ENCODE measurements around the gene BAIAP2.
A peak's percentile ranks its signal among the peaks of the same experiment; 100 is the strongest.

BAIAP2 gene

GRCh38 chr17:81056312-81056711 is 21.4 kb downstream of the BAIAP2 start:
- Mint-ChIP-seq H3K4me1 (peaks cover 39% of the 10 kb centered on the region), H3K4me3 (no peak overlapping the region), H3K27me3 (ENCODE audit: low read depth, poor library complexity) (no peaks in the 10 kb centered on the region), H3K9me3 (no peaks in the 10 kb centered on the region), H3K36me3 (ENCODE audit: low read depth) (peaks cover 18% of the 10 kb centered on the region), H3K27ac (no peak overlapping the region)
- no peak for TF ChIP-seq CTCF (IDR thresholded peaks at IDR 0.05)
- no peak for DNase-seq

- DNase-seq, result no peak
- Mint-ChIP-seq H3K36me3 (ENCODE audit: low read depth) (peaks cover 23% of the 10 kb centered on the region), H3K9me3 (no peaks in the 10 kb centered on the region), H3K27me3 (ENCODE audit: low read depth, poor library complexity) (peaks cover under 1% of the 10 kb centered on the region), H3K27ac (peak overlapping the region; percentile 78), H3K4me3 (no peak overlapping the region), H3K4me1 (peaks cover 34% of the 10 kb centered on the region)
- TF ChIP-seq CTCF (IDR thresholded peaks at IDR 0.05), result no peak
Observed at GRCh38 chr17:81057079-81057730, 22.3 kb downstream of the BAIAP2 start.

GRCh38 chr17:81057777-81058176 is 22.8 kb downstream of the BAIAP2 start:
- no peak for TF ChIP-seq CTCF (IDR thresholded peaks at IDR 0.05)
- no peak overlapping the region for H3K4me3 Mint-ChIP-seq
- peaks cover 3% of the 10 kb centered on the region for H3K27me3 Mint-ChIP-seq (ENCODE audit: low read depth, poor library complexity)
- H3K27ac Mint-ChIP-seq, result peak overlapping the region; percentile 78
- H3K36me3 Mint-ChIP-seq (ENCODE audit: low read depth), result peaks cover 29% of the 10 kb centered on the region
- no peak for DNase-seq
- peaks cover 34% of the 10 kb centered on the region for H3K4me1 Mint-ChIP-seq
- no peaks in the 10 kb centered on the region for H3K9me3 Mint-ChIP-seq

GRCh38 chr17:81058263-81058871 is 23.4 kb downstream of the BAIAP2 start:
- Mint-ChIP-seq H3K4me1 (peaks cover 35% of the 10 kb centered on the region), H3K27me3 (ENCODE audit: low read depth, poor library complexity) (peaks cover 3% of the 10 kb centered on the region), H3K36me3 (ENCODE audit: low read depth) (peaks cover 35% of the 10 kb centered on the region), H3K27ac (no peak overlapping the region), H3K4me3 (no peak overlapping the region), H3K9me3 (no peaks in the 10 kb centered on the region)
- TF ChIP-seq CTCF (IDR thresholded peaks at IDR 0.05), result no peak
- DNase-seq, result no peak

GRCh38 chr17:81059026-81059425 is 24.1 kb downstream of the BAIAP2 start:
- peaks cover 42% of the 10 kb centered on the region for H3K4me1 Mint-ChIP-seq
- H3K9me3 Mint-ChIP-seq, result no peaks in the 10 kb centered on the region
- peaks cover 5% of the 10 kb centered on the region for H3K27me3 Mint-ChIP-seq (ENCODE audit: low read depth, poor library complexity)
- no peak overlapping the region for H3K27ac Mint-ChIP-seq
- H3K36me3 Mint-ChIP-seq (ENCODE audit: low read depth), result peaks cover 37% of the 10 kb centered on the region
- H3K4me3 Mint-ChIP-seq, result no peak overlapping the region
- no peak for DNase-seq
- no peak for TF ChIP-seq CTCF (IDR thresholded peaks at IDR 0.05)

GRCh38 chr17:81060416-81060815 is 25.5 kb downstream of the BAIAP2 start:
- DNase-seq, result no peak
- TF ChIP-seq CTCF (IDR thresholded peaks at IDR 0.05), result no peak

More at GRCh38 chr17:81060416-81060815, 25.5 kb downstream of the BAIAP2 start:
- Mint-ChIP-seq H3K4me3 (no peak overlapping the region), H3K36me3 (ENCODE audit: low read depth) (peaks cover 34% of the 10 kb centered on the region), H3K4me1 (peaks cover 45% of the 10 kb centered on the region), H3K27ac (peak overlapping the region; percentile 36), H3K9me3 (no peaks in the 10 kb centered on the region), H3K27me3 (ENCODE audit: low read depth, poor library complexity) (peaks cover 6% of the 10 kb centered on the region)
